ENCODE measurements around the gene PPP3CA.

DNA sequence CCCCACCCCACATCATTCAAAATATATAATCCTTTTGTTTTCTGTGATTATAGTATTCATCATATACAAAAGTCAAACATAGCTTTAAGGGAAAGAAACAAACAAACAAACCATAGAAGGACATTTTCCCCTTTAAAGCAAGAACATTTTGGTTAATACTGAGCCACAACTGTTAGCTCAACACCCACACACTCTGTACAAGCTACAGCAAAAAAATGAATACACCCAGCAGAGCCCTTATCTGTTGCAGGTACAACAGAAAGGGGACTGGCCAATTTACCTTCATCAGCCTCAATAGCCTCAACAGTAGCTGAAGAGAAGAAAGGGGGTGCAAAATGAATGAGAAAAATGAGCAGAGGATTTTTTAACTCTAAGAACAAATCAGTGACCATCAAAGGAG is 318.4 kb downstream of the PPP3CA start:
- TF ChIP-seq, protein P1, sequence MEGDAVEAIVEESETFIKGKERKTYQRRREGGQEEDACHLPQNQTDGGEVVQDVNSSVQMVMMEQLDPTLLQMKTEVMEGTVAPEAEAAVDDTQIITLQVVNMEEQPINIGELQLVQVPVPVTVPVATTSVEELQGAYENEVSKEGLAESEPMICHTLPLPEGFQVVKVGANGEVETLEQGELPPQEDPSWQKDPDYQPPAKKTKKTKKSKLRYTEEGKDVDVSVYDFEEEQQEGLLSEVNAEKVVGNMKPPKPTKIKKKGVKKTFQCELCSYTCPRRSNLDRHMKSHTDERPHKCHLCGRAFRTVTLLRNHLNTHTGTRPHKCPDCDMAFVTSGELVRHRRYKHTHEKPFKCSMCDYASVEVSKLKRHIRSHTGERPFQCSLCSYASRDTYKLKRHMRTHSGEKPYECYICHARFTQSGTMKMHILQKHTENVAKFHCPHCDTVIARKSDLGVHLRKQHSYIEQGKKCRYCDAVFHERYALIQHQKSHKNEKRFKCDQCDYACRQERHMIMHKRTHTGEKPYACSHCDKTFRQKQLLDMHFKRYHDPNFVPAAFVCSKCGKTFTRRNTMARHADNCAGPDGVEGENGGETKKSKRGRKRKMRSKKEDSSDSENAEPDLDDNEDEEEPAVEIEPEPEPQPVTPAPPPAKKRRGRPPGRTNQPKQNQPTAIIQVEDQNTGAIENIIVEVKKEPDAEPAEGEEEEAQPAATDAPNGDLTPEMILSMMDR (IDR thresholded peaks at IDR 0.05) = no peak
- no peak for TF ChIP-seq POLR2A (IDR thresholded peaks at IDR 0.05)

All from right lobe of liver (tissue), 4 donors.